Vagina (tissue), 2 donors: ENCODE data around the gene COA1.
A peak's percentile ranks its signal among the peaks of the same experiment; 100 is the strongest.

Experiments
- CTCF ChIP-seq, 3 experiments: fragments of 450-650 bp in 2 of 3; fragments of 200-600 bp in 1 of 3; sonication (generic) in 1 of 3; IDR thresholded peaks; one replicate each; pipeline ENCODE4 v1.5.1; 2017 to 2019; ENCODE audit warnings: antibody characterized with exemption in 3 of 3, mild to moderate bottlenecking in 2 of 3, moderate library complexity in 2 of 3
- POLR2A ChIP-seq, 2 donors: fragments of 450-650 bp; IDR thresholded peaks; one replicate each; pipeline ENCODE4 v1.6.1; 2017; ENCODE audit warnings: antibody characterized with exemption in 2 of 2, mild to moderate bottlenecking in 2 of 2, moderate library complexity in 2 of 2

- TF ChIP-seq CTCF (IDR thresholded peaks at IDR 0.05) (no peak), POLR2A (IDR thresholded peaks at IDR 0.05) (peak in 1 of 2 donors; percentile 22)
Observed at GRCh38 chr7:43758029-43758821, 28.9 kb upstream of the COA1 start, which contains the start of gene BLVRA.
